HUES64 (cell line): ENCODE measurements around the gene FAM228A.

Experiments
- H3K27ac ChIP-seq: 2 replicates; pipeline ENCODE4 v1.7.0; 2013; ENCODE audit warnings: low read depth, low read length, inconsistent platforms
- H3K27me3 ChIP-seq: 2 replicates; pipeline ENCODE4 v1.6.1; 2013; ENCODE audit warnings: mild to moderate bottlenecking, low read length; ENCODE audit not compliant: insufficient read depth
- H3K36me3 ChIP-seq: 2 replicates; pipeline ENCODE4 v1.6.1; 2013; ENCODE audit warnings: mild to moderate bottlenecking, low read length; ENCODE audit not compliant: insufficient read depth
- H3K4me1 ChIP-seq: 2 replicates; pipeline ENCODE4 v1.6.1; 2013; ENCODE audit warnings: mild to moderate bottlenecking, low read length, moderate library complexity; ENCODE audit not compliant: insufficient read depth
- H3K4me3 ChIP-seq: 2 replicates; pipeline ENCODE4 v1.5.1; 2013; ENCODE audit warnings: mild to moderate bottlenecking, low read length, moderate library complexity
- H3K9ac ChIP-seq: 2 replicates; pipeline ENCODE4 v1.6.1; 2013; ENCODE audit warnings: mild to moderate bottlenecking, low read depth, low read length
- H3K9me3 ChIP-seq: 2 replicates; pipeline ENCODE4 v1.6.1; 2013; ENCODE audit warnings: low read depth, low read length; ENCODE audit not compliant: insufficient read depth
- WGBS: fragments of 150-250, 120-280 bp; methylation state at CpG from one replicate; pipeline ENCODE4 v1.1.7; 2013; ENCODE audit warnings: missing lambda C conversion rate; 5-methylcytosine and 5-hydroxymethylcytosine counted together

Gene FAM228A

GRCh38 chr2:24163186-24163585 is 11.7 kb upstream of the FAM228A start:
- 94% methylated on average over 2 of the region's 3 CpGs for WGBS
- H3K27me3 ChIP-seq = no peaks in the 10 kb centered on the region
- no peak overlapping the region for H3K9ac ChIP-seq
- H3K27ac ChIP-seq = no peak overlapping the region
- 0 out of 2 replicates have a peak, but pooled peaks cover 2% of the 10 kb centered on the region for H3K4me1 ChIP-seq
- H3K4me3 ChIP-seq = no peak overlapping the region
- H3K9me3 ChIP-seq = peaks cover 9% of the 10 kb centered on the region; the same call in 1 of the 2 replicates
- H3K36me3 ChIP-seq = 0 out of 2 replicates have a peak, but pooled peaks cover 2% of the 10 kb centered on the region

- 86% methylated on average over 2 of the region's 2 CpGs for WGBS
- Histone ChIP-seq H3K27ac (no peak overlapping the region), H3K4me3 (no peak overlapping the region), H3K27me3 (no peaks in the 10 kb centered on the region), H3K4me1 (0 out of 2 replicates have a peak, but pooled peaks cover 2% of the 10 kb centered on the region), H3K9ac (no peak overlapping the region), H3K9me3 (peaks cover 9% of the 10 kb centered on the region; the same call in 1 of the 2 replicates), H3K36me3 (0 out of 2 replicates have a peak, but pooled peaks cover 2% of the 10 kb centered on the region)
Observed at GRCh38 chr2:24163601-24164000, 11.3 kb upstream of the FAM228A start.

- peaks cover 9% of the 10 kb centered on the region; the same call in 1 of the 2 replicates for H3K9me3 ChIP-seq
- no peak overlapping the region for H3K9ac ChIP-seq
- H3K27me3 ChIP-seq = no peaks in the 10 kb centered on the region
- WGBS = 65% methylated on average over 8 of the region's 8 CpGs
- H3K36me3 ChIP-seq = 0 out of 2 replicates have a peak, but pooled peaks cover 2% of the 10 kb centered on the region
- H3K4me1 ChIP-seq = 0 out of 2 replicates have a peak, but pooled peaks cover 2% of the 10 kb centered on the region
- no peak overlapping the region for H3K27ac ChIP-seq
- H3K4me3 ChIP-seq = no peak overlapping the region
Observed at GRCh38 chr2:24164416-24164973, 10.4 kb upstream of the FAM228A start.

GRCh38 chr2:24169023-24169422 is 5.8 kb upstream of the FAM228A start:
- Histone ChIP-seq H3K9ac (no peak overlapping the region), H3K27me3 (no peaks in the 10 kb centered on the region), H3K9me3 (no peaks in the 10 kb centered on the region), H3K36me3 (no peaks in the 10 kb centered on the region), H3K4me3 (no peak overlapping the region), H3K27ac (no peak overlapping the region), H3K4me1 (0 out of 2 replicates have a peak, but pooled peaks cover 2% of the 10 kb centered on the region)
- 84% methylated on average over 5 of the region's 5 CpGs for WGBS

- Histone ChIP-seq H3K9me3 (no peaks in the 10 kb centered on the region), H3K4me3 (no peak overlapping the region), H3K36me3 (no peaks in the 10 kb centered on the region), H3K9ac (no peak overlapping the region), H3K27ac (no peak overlapping the region), H3K27me3 (no peaks in the 10 kb centered on the region), H3K4me1 (no peaks in the 10 kb centered on the region)
- WGBS = 94% methylated on average over 15 of the region's 17 CpGs
Observed at GRCh38 chr2:24175631-24176187, 856 bp downstream of the FAM228A start.

GRCh38 chr2:24176326-24176725 is 1.5 kb downstream of the FAM228A start:
- Histone ChIP-seq H3K4me1 (no peaks in the 10 kb centered on the region), H3K4me3 (no peak overlapping the region), H3K9me3 (no peaks in the 10 kb centered on the region), H3K9ac (no peak overlapping the region), H3K36me3 (no peaks in the 10 kb centered on the region), H3K27ac (no peak overlapping the region), H3K27me3 (no peaks in the 10 kb centered on the region)
- WGBS = 86% methylated on average over 1 of the region's 1 CpG

GRCh38 chr2:24179683-24180082 is 4.8 kb downstream of the FAM228A start:
- H3K9me3 ChIP-seq = no peaks in the 10 kb centered on the region
- H3K9ac ChIP-seq = no peak overlapping the region
- no peak overlapping the region for H3K4me3 ChIP-seq
- H3K27me3 ChIP-seq = no peaks in the 10 kb centered on the region
- no peak overlapping the region for H3K27ac ChIP-seq
- no peaks in the 10 kb centered on the region; the same call in 1 of the 2 replicates for H3K4me1 ChIP-seq
- no peaks in the 10 kb centered on the region for H3K36me3 ChIP-seq

GRCh38 chr2:24181849-24182248 is 7.0 kb downstream of the FAM228A start:
- no peaks in the 10 kb centered on the region; the same call in 1 of the 2 replicates for H3K4me1 ChIP-seq
- no peak overlapping the region for H3K27ac ChIP-seq
- H3K27me3 ChIP-seq = no peaks in the 10 kb centered on the region
- H3K9ac ChIP-seq = no peak overlapping the region
- no peaks in the 10 kb centered on the region for H3K36me3 ChIP-seq
- 0 out of 2 replicates have a peak, but pooled peaks cover 3% of the 10 kb centered on the region for H3K9me3 ChIP-seq
- no peak overlapping the region for H3K4me3 ChIP-seq
- 93% methylated on average over 6 of the region's 6 CpGs for WGBS

GRCh38 chr2:24182507-24182906 is 7.7 kb downstream of the FAM228A start:
- no peak overlapping the region for H3K4me3 ChIP-seq
- no peaks in the 10 kb centered on the region; the same call in 1 of the 2 replicates for H3K4me1 ChIP-seq
- no peaks in the 10 kb centered on the region for H3K36me3 ChIP-seq
- no peak overlapping the region for H3K9ac ChIP-seq
- peaks cover 3% of the 10 kb centered on the region; the same call in 1 of the 2 replicates for H3K9me3 ChIP-seq
- H3K27ac ChIP-seq = no peak overlapping the region
- WGBS = 89% methylated on average over 7 of the region's 7 CpGs
- H3K27me3 ChIP-seq = no peaks in the 10 kb centered on the region

GRCh38 chr2:24183366-24184069 is 8.7 kb downstream of the FAM228A start:
- H3K9ac ChIP-seq = no peak overlapping the region
- 92% methylated on average over 6 of the region's 6 CpGs for WGBS
- H3K4me3 ChIP-seq = no peak overlapping the region
- H3K36me3 ChIP-seq = no peaks in the 10 kb centered on the region
- H3K27me3 ChIP-seq = no peaks in the 10 kb centered on the region
- no peak overlapping the region for H3K27ac ChIP-seq
- peaks cover 3% of the 10 kb centered on the region; the same call in 1 of the 2 replicates for H3K9me3 ChIP-seq
- no peaks in the 10 kb centered on the region; the same call in 1 of the 2 replicates for H3K4me1 ChIP-seq

GRCh38 chr2:24189551-24189950 is 14.7 kb downstream of the FAM228A start:
- H3K27ac ChIP-seq = no peak overlapping the region
- 82% methylated on average over 10 of the region's 10 CpGs for WGBS
- no peaks in the 10 kb centered on the region for H3K27me3 ChIP-seq
- H3K36me3 ChIP-seq = no peaks in the 10 kb centered on the region
- no peaks in the 10 kb centered on the region for H3K4me1 ChIP-seq
- H3K9ac ChIP-seq = no peak overlapping the region
- peaks cover 3% of the 10 kb centered on the region; the same call in 1 of the 2 replicates for H3K9me3 ChIP-seq
- no peak overlapping the region for H3K4me3 ChIP-seq
